NCI-H2227 (cell line): ENCODE data around the gene LRRC8E.

Experiments used
- DNase-seq: peaks from one replicate; lab custom pipeline; 2025; ENCODE audit not compliant: unreplicated experiment; lab: John Stamatoyannopoulos, UW

Gene LRRC8E

DNA sequence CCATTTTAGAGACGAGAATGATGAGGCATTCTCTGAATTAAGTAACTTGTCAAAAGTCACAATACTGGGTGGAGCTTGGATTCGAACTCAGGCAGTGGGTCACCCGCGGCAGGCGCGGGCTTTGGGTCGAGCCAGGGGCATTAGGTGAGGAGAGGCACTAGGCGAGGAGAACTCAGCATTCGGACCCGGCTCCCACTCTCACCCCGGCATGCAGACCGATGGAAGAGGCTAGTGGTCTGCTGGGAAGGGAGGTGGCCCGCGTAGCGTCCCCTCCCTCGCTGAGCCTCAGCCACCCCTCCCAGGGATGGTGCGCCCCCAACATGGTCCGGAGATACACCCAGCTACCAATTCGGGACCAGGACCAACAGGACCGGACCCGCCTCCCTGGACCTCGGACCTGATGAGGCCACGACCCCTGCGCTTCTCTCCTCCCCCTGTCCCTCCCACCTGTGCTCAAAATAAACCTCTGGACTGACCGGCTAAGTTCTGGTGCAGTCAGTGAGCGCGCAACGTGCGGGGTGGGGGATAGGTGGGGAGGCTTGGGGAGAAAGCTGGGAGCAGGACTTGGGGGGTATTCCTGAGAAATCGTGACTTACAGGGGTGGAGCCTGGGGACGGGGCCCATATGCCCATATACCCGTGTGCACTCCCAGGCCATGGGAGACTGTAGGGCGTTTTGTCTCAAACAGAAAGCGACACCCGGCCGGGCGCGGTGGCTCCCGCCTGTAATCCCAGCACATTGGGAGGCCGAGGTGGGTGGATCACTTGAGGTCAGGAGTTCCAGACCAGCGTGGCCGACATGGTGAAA is 30.5 kb downstream of the LRRC8E start:
- DNase-seq: no peak

DNA sequence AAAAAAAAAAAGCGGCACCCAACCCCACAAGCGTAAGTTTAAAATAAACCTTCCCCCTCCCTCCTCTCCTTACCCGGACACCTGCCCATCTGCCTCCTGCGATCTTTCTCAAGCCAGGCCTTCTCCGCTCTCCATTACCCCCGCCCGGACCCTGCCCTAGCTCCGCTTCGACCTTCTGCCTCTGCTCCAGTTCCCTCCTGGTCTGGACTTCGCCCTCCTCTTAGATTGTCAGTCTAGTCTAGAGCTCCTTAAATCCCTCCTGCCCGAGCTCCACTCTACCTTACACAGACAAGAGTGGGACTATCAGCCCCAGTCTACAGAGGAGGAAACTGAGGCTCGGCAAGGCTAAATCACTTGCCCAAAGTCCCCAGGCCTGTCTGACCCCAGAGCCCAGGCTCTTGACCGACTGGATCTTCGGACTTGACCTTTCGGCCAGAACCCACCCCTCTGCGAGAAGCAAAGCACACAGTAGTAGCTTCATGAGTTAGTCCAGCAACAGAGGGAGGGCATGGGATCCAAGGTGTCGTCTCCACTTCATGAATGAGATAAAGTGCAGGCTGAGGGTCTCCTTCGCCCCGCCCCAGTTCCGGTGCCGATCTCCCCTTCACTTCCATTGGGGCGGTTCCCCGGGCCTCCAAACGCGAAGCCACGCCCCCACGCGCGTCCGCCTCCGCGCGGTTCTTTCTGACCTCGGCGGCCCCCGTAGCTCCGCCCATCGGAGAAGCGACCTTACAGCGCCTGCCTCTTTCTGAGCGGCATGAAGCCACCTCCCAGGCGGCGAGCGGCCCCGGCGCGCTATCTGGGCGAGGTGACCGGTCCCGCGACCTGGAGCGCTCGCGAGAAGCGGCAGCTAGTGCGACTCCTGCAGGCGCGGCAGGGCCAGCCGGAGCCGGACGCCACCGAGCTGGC is 31.6 kb downstream of the LRRC8E start, which contains the start of gene SNAPC2:
SNAPC2 (plus strand) TSS at position 729 of the 909 bp plus-strand sequence; CDS start at position 758, 29 bp downstream.
- DNase-seq: peak; percentile 96

DNA sequence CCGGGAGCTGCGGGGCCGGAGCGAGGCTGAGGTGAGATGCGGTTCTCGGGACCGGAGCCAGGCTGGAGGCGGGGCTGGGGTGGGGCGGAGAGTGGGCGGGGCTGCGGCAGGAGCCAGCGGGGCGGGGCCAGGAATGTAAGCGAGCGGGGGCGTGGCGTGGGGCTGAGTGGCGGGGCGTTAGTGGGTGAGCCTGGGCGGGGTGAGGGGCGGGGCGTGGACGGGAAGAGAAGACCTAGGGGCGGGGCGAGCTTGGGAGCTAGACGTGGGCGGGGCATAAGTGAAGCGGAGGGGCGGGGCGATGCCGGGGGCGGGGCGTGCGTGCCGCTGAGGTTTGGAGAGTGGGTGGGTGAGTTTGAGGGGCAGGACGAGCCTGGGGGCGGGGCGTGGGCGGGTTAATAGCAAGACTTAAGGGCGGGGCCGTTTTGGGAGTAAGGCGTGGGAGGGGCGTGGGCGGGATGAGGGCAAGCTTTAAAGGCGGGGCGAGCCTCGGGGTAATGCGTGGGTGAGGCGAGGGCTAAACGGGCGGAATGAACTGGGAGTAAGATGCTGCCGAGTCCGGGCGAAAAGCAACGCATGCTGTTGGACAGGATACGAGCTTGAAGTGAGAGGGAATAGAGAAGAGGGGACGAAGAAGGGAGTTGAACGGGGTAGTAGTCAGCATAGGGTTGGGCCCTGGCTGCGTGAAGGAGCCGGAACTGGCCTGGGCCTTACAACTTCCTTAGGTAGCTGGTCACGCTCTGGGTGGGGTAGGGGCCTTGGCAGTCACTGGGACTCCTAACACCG is 32.4 kb downstream of the LRRC8E start:
- peak; percentile 98 for DNase-seq

DNA sequence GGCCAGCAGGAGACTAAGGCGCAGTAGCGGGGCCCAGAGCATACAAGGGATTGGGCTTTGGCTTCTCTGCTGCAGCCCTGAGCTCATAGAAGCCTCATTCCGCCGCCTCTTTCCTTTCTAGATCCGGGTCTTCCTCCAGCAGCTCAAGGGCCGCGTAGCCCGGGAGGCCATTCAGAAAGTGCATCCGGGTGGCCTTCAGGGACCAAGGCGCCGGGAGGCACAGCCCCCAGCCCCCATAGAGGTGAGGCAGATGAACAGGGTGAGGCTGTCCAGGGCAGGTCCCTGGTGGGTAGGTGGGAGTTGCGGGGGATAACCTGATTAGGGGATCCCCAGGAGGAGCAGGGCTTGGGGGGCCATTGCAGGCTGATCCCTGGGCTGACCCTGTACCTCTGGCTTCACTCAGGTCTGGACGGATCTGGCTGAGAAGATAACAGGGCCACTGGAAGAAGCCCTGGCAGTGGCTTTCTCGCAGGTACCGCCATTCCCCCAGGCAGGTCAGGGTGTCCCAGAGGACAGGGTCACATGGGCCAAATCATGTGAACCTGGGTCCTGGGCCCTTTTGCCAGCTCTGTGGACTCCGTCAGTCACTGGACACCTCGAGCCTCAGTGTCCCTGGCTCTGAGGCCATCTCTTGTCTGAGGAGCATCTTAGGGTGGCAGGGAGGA is 33.1 kb downstream of the LRRC8E start:
- DNase-seq: peak; percentile 66

DNA sequence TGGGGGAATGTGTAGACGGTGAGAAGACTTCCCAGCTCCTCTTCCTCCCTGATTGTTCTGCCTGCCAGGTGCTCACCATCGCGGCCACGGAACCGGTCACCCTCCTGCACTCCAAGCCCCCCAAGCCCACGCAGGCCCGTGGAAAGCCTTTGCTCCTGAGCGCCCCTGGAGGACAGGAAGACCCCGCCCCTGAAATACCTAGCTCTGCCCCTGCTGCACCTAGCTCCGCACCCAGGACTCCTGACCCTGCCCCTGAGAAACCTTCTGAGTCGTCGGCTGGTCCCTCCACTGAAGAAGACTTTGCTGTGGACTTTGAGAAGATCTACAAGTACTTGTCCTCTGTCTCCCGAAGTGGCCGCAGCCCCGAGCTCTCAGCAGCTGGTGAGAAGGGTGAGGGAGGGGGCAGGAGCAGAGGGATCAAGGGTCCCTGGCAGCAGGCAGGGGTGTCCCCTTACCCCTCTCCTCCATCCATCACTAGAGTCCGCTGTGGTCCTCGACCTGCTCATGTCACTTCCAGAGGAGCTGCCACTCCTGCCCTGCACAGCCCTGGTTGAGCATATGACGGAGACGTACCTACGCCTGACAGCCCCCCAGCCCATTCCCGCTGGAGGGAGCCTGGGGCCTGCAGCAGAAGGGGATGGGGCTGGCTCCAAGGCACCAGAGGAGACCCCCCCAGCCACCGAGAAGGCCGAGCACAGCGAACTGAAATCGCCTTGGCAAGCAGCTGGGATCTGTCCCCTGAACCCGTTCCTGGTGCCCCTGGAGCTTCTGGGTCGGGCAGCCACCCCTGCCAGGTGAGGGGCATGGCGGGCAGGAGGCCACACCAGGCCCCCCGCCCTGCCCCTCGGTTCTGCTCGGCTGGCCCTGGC is 33.9 kb downstream of the LRRC8E start:
- DNase-seq: no peak

DNA sequence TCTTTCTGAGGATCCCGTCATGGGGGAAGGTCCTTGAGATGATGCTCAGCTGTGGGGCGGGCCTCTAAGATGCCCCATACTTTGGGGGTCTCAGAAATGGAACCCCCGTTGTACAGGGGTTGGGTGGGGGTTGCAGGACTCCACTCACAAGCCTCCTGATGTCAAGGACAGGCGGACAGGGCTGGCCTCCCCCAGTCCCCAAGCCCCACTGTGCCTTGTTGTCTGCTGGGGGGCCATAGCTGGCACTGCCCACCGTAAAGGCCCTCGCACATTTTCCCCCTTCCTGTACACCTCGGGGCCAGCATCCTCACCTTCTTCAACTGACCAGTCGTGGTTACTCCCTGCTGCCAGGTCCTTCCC is 34.5 kb downstream of the LRRC8E start:
- no peak for DNase-seq

DNA sequence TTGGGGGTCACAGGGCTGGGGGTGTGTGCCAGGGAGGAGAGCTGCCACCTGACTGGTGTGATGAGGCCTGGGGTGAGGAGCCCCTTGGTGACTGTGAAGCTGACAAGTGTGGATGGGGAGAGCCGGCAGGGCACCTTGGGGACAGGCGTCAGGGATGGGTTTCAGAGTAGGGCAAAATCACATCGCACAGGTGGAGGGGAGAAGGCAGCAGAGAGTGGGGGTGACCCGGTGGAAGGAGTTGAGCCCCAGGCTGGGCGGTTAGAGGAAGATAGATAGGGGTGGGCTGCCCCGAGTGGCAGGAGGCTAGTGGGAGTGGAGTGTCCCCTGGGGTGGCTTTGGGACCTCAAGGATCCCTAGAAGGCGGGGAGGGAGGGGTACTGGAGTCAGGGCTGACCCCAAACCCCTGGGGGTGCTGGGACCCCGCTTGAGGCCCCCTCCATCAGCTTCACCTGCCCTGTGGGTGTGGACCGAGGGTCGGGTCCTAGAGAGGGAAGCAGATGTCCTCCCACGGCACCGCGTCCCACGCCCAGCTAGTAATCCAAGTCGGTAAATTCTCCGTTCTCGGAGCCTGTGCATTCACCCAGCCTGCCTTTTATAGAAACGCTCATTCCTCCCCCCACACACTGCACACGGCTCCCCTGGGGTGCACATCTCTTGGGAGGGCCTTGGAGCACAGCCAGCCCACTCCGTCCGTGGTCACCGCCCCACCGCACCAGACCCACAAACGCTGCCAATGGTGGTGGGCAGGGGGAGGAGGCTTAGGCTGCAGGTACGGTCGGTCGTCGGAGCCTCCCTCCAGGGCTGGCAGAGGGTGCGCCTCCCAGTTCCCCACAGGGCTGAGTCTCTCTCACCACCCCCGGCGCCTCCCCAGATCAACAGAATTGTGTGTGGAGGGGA is 35.2 kb downstream of the LRRC8E start:
- DNase-seq: peak; percentile 21

DNA sequence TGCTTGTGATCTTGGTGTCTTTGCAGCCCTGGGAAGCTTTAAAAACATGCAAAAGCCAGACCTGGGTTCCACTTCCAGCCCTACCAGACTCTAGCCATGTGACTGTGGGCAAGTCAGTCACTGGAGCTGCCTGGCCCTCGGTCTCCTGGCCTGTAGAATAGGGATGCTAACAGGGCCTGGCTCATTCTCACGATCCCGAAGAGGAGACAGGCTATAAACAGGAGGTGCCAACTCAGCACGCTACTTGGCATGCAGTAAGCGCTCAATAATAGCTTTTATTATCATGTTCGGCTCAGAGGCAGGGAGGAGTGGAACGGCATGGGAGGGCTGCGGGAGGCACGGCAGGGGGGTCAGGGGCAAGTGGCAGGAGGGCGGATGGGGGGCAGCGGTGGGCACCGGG is 35.9 kb downstream of the LRRC8E start:
- DNase-seq: no peak

DNA sequence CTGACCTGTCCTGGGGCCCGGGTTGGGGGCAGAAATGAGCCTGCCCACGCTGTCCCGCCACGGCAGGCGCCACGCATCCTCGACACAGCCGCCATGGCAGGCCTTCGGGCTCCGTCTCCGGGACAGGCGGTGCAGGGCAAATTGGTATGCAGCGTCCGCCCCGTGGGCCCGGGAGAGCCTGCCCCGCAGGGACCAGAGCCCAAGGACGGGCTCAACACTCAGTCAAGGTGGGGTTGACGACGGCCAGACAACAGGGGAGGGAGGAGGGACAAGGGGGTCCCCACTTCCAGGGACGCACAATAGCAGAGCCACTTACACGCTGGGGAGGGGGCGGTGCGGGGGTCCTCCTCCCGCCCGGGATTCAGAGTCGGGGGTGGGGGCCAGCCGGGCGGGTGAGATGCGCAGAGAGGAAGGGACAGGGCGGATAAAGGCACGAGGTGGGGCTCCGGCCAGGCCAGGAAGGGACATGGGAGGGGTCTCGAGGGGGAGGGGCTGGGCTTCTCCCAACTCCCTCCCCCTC is 36.4 kb downstream of the LRRC8E start:
- DNase-seq: no peak

DNA sequence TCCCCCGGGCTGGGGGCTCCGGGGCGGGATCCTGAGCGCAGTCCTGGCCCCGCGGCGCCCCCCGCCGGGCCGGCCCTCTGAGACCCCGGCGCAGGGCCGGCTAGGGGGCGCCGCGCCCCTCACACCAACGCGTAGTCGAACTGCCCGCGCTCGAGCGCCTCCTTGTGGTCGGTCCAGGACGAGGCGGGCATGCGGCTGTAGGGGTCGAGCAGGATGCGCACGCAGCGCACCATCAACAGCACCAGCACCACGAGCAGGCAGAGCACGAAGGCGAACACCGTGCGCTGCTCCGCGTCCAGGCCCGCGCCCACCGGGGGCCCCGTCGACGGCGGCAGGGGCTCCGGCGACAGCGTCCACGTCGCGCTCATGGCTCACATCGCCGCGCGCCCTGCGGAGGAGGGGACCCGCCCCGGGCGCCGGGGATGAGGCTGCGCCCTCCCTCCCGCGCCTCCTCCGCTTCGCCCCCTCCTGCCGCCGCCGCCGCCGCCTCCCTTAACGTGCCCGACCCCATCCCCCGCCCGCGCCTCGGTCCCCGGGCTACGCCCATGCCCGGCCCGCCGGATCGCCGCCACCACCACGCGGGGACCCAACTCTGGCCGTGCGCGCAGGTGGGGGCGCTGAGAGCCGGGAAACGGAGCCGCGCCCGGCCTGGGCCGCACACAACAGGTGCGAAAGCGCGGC is 37.0 kb downstream of the LRRC8E start:
- DNase-seq: peak; percentile 87

DNA sequence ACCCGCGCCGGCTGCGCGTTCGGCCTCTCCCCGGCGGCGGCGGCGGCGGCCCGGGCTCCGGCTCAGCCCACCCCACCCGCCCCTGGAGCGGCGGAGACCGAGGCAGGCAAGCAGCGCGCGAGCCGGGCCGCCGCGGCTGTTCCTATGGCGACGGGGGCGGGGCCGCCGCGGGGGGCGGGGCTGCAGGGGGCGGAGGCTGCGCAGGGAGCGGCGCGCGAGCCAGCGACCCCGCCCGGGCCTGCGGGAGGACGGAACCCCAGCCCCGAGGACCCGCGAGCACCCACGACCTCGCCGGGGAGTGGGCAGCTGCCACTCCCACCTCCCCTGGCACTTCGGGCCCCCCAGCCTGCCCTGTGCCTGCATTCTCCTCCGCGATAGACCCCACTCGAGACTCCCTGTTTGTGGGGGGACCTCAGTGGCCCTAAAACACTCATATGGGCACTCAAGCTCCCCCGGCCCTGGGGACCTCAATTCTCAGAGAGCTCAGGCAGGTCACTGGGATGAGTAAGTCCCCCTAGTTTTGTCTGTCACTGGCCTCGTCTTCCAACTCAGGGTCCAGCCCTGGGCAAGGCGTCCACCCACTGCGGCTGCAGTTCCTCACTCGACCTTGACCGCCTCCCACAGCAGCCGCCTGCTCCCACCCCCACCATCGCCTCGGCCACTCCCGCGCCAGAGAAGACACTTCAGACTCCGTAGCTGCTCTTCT is 37.9 kb downstream of the LRRC8E start, which contains the start of gene CTXN1:
CTXN1 (minus strand) TSS at position 115 of the 706 bp plus-strand sequence. CDS start 597 bp downstream, outside the sequence.
- peak; percentile 75 for DNase-seq

DNA sequence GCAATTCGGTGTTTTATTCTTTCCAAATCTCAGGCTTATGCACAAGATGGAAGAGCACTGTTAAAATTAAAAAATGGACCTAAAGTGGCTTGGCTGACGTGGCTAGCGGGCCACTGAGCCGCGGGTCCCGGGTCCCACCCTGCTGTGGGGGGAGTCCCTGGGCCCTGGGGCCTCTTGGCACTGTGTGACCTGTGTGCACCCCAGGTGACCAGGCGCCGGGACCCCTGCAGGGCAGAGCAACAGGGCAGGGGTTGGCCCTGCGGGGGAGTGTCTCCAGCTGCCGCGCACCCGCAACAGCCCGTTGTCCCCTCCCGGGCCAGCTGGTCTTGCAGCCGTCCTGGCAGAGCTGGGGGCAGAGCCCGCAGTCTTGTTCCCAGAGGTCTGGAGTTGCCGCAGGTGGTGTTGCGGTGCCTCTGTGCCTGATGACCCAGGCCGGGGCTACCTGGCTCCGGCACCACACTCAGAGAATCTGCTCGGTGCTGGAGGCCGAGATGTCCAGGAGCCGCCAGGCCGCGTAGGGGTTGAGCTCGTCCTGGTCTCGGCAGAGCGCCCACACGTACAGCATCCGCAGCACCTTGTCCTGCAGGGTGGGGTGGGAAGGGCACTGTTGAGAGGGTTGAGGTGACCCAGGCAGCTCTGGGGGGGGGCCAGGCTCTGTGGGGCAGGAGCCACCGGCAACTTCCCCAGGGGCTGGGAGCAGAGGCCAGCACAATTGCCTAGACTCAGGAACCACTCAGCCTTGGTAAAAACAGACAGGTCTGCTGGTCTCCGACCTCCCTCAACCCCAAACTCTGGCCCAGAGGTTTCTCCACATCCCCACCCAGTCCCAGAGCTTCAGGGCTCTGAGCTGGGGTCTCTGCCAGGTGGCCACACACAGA is 38.7 kb downstream of the LRRC8E start:
- no peak for DNase-seq

DNA sequence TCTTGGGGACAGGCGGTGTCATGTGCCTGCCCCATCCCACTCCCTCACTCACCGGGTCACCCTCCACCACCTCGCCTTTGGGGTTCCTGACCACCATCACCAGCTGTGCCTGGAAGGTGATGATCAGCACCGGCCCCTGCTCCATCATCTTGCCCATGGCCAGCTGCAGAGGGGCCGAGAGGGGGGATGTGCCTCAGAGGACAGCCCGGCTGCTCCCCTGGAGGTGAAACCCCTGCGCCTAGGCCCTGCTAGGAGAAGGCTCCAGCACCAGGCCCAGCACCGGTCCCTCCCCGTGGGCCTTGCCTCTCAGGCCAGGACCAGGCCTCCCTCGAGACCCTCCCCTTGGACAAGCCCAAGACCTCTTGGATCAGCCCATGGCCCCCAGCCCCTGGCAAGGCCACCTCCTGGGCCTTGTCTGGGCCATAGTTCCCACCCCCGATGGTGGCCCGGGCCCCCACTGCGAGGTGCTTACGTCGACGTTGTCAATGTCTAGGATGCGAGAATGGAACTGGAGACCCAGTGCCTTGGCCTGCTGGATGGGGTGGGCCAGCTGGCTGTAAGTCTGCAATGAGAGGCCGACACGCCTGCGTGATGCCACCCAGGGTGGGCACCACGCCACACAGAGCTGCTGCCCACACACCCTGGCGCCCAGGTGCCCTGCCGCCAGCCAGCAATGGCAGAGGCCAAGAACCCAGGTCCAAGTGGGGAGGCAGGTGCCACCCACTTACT is 39.5 kb downstream of the LRRC8E start:
- no peak for DNase-seq

DNA sequence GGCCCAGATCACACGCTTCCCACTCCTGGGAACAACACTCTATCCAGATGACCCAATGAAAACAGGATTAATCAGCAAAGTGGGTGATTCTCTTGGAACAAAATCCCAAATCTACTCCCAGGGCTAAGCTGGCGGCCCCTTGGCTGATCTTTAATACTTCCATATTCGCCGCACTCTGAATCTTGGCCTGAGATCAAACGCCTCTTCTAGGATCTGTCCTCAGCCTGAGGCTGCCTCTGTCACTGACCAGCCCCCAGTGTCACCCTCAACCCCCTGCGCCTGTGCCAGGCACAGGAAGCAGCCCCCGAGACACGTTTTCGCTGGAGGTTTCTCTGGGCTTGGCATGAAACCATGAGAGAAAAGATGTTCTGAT is 40.0 kb downstream of the LRRC8E start:
- no peak for DNase-seq
